Non-pigmented ciliary epithelial cell (primary cell): Measurements from ENCODE around the gene RAET1E.
A peak's percentile ranks its signal among the peaks of the same experiment; 100 is the strongest.
"Not testable (repeated sequence)": the region's sequence is repeated elsewhere in the genome, so short reads cannot be mapped to it uniquely, and the experiment has no call there.

Source experiments
- DNase-seq: peaks from one replicate; pipeline ENCODE4 v3.0.0-alpha.2; 2010; ENCODE audit warnings: low read depth

The RAET1E gene

GRCh38 chr6:149861603-149862423, 36.1 kb downstream of the RAET1E start:
- no peak for DNase-seq

GRCh38 chr6:149860834-149861602, 36.9 kb downstream of the RAET1E start:
- DNase-seq: no peak

GRCh38 chr6:149860513-149860833, 37.4 kb downstream of the RAET1E start:
- no peak for DNase-seq

GRCh38 chr6:149859938-149860337, 38.0 kb downstream of the RAET1E start:
- no peak for DNase-seq

- no peak for DNase-seq
Measured at GRCh38 chr6:149859368-149859767, 38.5 kb downstream of the RAET1E start.

GRCh38 chr6:149857541-149857940, 40.4 kb downstream of the RAET1E start:
- DNase-seq: no peak

- DNase-seq: no peak
Measured at GRCh38 chr6:149856256-149856994, 41.5 kb downstream of the RAET1E start.

GRCh38 chr6:149855741-149856140, 42.2 kb downstream of the RAET1E start:
- DNase-seq: no peak

GRCh38 chr6:149855040-149855654, 42.8 kb downstream of the RAET1E start:
- DNase-seq: peak; percentile 89

- DNase-seq: no peak
Measured at GRCh38 chr6:149854532-149854931, 43.4 kb downstream of the RAET1E start.

GRCh38 chr6:149854017-149854416, 43.9 kb downstream of the RAET1E start:
- DNase-seq: not testable (repeated sequence)

GRCh38 chr6:149852881-149853280, 45.0 kb downstream of the RAET1E start:
- DNase-seq: no peak

- DNase-seq: no peak
Measured at GRCh38 chr6:149852180-149852579, 45.7 kb downstream of the RAET1E start.

- no peak for DNase-seq
Measured at GRCh38 chr6:149851461-149852110, 46.3 kb downstream of the RAET1E start.

- not testable (repeated sequence) for DNase-seq
Measured at GRCh38 chr6:149848343-149848742, 49.6 kb downstream of the RAET1E start.
